ENCODE measurements around the gene CPSF3.

GRCh38 chr2:9488583-9489547 lies 65.4 kb downstream of the CPSF3 start:
- TF ChIP-seq, protein P1, sequence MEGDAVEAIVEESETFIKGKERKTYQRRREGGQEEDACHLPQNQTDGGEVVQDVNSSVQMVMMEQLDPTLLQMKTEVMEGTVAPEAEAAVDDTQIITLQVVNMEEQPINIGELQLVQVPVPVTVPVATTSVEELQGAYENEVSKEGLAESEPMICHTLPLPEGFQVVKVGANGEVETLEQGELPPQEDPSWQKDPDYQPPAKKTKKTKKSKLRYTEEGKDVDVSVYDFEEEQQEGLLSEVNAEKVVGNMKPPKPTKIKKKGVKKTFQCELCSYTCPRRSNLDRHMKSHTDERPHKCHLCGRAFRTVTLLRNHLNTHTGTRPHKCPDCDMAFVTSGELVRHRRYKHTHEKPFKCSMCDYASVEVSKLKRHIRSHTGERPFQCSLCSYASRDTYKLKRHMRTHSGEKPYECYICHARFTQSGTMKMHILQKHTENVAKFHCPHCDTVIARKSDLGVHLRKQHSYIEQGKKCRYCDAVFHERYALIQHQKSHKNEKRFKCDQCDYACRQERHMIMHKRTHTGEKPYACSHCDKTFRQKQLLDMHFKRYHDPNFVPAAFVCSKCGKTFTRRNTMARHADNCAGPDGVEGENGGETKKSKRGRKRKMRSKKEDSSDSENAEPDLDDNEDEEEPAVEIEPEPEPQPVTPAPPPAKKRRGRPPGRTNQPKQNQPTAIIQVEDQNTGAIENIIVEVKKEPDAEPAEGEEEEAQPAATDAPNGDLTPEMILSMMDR (conservative IDR thresholded peaks at IDR 0.05; ENCODE audit: low read depth, low read length), result no peak
- TF ChIP-seq CEBPB (IDR thresholded peaks at IDR 0.05; ENCODE audit: low read depth, low read length) (peak; percentile 62), RAD21 (IDR thresholded peaks at IDR 0.05; ENCODE audit: low read length) (no peak), CHD1 (IDR thresholded peaks at IDR 0.05; ENCODE audit: low read depth, low read length) (no peak), POLR2A (IDR thresholded peaks at IDR 0.05; ENCODE audit: low read depth, low read length) (no peak), RFX5 (IDR thresholded peaks at IDR 0.05; ENCODE audit: low read depth, low read length) (no peak), BHLHE40 (IDR thresholded peaks at IDR 0.05; ENCODE audit: low read depth, low read length) (no peak), SMC3 (IDR thresholded peaks at IDR 0.05; ENCODE audit: low read depth, low read length) (no peak), NFE2L2 (IDR thresholded peaks at IDR 0.05; ENCODE audit: low read depth, low read length) (no peak), MXI1 (IDR thresholded peaks at IDR 0.05; ENCODE audit: borderline replicate concordance, low read depth, low read length) (no peak)

Measured in IMR-90 (cell line).